Prostate gland (tissue), 2 donors: ENCODE results near the gene VPS37C. TPM values are rescaled to one million over a fixed set of nuclear protein-coding genes. Genes with fewer than 3 reads are reported as not detected.
"Not testable (repeated sequence)": the region's sequence is repeated elsewhere in the genome, so short reads cannot be mapped to it uniquely, and the experiment has no call there.

Experiments
- DNase-seq: peaks from one replicate; pipeline ENCODE4 v3.0.0-alpha.2; 2019; ENCODE audit warnings: low spot score
- H3K27ac ChIP-seq, 2 donors: fragments of 200-600 bp; sonication (generic); 2 replicates each; pipeline ENCODE4 v1.5.1; 2017 to 2019
- H3K27me3 ChIP-seq: fragments of 200-600 bp; sonication (generic); replicated peaks from 2 replicates; pipeline ENCODE4 v1.5.1; 2019; ENCODE audit not compliant: insufficient read depth
- H3K36me3 ChIP-seq, 2 donors: fragments of 200-600 bp; sonication (generic); 1 replicate in 1 of 2; 2 replicates in 1 of 2; pipeline versions ENCODE4 v1.5.1 to v1.8.1; 2017 to 2019
- H3K4me1 ChIP-seq: fragments of 200-600 bp; sonication (generic); replicated peaks from 2 replicates; pipeline ENCODE4 v1.5.1; 2019
- H3K4me3 ChIP-seq, 2 donors: fragments of 200-600 bp; sonication (generic); 2 replicates each; pipeline ENCODE4 v1.5.1; 2017 to 2019
- H3K9me3 ChIP-seq: fragments of 200-600 bp; sonication (generic); 2 replicates; pipeline ENCODE4 v1.5.1; 2017
- POLR2A ChIP-seq: fragments of 450-650 bp; IDR thresholded peaks from one replicate; pipeline ENCODE4 v1.6.1; 2016; ENCODE audit warnings: antibody characterized with exemption, mild to moderate bottlenecking
- POLR2AphosphoS5 ChIP-seq: sonication (generic); formaldehyde crosslinking; IDR thresholded peaks from one replicate; pipeline ENCODE4 v1.6.1; 2017; ENCODE audit warnings: antibody characterized with exemption
- WGBS: methylation state at CpG from one replicate; pipeline ENCODE4 v1.1.5; 2018; 5-methylcytosine and 5-hydroxymethylcytosine counted together
- intact Hi-C: fragments of 100-400 bp; cut with DNase I; formaldehyde crosslinking; loops from one replicate; pipeline ENCODE4 v1.14.2; 2022
- total RNA-seq, 2 donors: library from RNA; depleted of rRNA; stranded (reverse); fragments of >200 nt; gene quantifications; one replicate each; pipeline ENCODE4 v1.1.0, GENCODE V29; 2016
- TF ChIP-seq, protein P1 (sequence below), 4 experiments: fragments of 200-600 bp in 2 of 4; fragments of 450-650 bp in 2 of 4; sonication (generic) in 2 of 4; IDR thresholded peaks; 1 replicate in 3 of 4; 2 replicates in 1 of 4; pipeline ENCODE4 v1.5.1; 2016 to 2019; ENCODE audit warnings: antibody characterized with exemption in 4 of 4, mild to moderate bottlenecking in 2 of 4, moderate library complexity in 2 of 4

VPS37C gene
- total RNA-seq, 2 donors from 2014 or later, result 32.2 to 38.8 TPM

DNA sequence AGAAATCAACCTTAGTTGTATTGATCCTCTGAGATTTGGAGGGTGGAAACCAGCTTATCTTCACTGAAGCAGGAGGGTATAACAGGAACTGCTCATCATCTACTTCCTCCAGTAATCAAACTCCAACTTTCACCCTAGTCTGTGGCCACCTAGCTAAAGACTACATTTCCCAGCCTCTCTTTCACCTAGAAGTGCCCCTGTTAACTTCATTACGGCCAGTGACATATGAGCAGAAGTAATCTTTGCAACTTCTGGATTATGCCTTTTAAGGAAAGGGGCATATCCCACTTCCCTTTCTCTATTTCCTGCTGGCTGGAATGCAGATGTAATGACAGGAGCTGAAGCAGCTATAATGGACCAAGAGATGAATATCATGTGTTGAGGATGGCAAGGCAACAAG lies 7.6 kb upstream of the VPS37C start:
- Histone ChIP-seq H3K27me3 (no peaks in the 10 kb centered on the region), H3K4me3 (no peak overlapping the region), H3K27ac (no peak overlapping the region), H3K9me3 (no peaks in the 10 kb centered on the region), H3K4me1 (no peaks in the 10 kb centered on the region), H3K36me3 (no peaks in the 10 kb centered on the region)
- no peak for DNase-seq
- TF ChIP-seq, protein P1, sequence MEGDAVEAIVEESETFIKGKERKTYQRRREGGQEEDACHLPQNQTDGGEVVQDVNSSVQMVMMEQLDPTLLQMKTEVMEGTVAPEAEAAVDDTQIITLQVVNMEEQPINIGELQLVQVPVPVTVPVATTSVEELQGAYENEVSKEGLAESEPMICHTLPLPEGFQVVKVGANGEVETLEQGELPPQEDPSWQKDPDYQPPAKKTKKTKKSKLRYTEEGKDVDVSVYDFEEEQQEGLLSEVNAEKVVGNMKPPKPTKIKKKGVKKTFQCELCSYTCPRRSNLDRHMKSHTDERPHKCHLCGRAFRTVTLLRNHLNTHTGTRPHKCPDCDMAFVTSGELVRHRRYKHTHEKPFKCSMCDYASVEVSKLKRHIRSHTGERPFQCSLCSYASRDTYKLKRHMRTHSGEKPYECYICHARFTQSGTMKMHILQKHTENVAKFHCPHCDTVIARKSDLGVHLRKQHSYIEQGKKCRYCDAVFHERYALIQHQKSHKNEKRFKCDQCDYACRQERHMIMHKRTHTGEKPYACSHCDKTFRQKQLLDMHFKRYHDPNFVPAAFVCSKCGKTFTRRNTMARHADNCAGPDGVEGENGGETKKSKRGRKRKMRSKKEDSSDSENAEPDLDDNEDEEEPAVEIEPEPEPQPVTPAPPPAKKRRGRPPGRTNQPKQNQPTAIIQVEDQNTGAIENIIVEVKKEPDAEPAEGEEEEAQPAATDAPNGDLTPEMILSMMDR (IDR thresholded peaks at IDR 0.05), result no peak
- no peak for TF ChIP-seq POLR2AphosphoS5
- TF ChIP-seq POLR2A, result no peak
- intact Hi-C loops, result no loop called here
- 93% methylated on average over 1 of the region's 1 CpG for WGBS

DNA sequence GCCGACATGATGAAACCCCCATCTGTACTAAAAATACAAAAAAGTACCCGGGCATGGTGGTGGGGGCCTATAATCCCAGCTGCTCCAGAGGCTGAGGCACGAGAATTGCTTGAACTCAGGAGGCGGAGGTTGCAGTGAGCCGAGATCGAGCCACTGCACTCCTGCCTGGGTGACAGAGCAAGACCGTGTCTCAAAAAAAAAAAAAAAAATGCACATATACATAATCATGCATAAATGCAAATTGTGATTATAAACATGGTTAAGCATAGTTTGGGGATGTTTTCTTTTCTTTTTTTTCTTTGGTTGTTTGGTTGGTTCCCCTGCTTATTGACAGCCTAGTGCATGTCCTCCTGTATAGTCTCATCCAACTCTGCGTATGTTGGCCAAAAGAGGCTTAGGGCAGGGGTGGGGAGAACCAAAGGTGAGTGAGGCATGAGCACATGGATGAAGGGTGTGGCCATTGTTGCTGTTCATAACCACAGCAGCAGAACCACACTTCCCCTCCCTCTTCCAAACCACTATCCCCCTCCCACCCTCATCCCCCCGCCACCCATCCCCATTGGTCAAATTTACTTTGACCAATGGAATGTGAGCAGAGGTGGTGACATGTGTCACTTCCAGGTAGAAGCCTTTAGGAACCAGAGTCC lies 6.9 kb upstream of the VPS37C start:
- intact Hi-C loops, result no loop called here
- Histone ChIP-seq H3K9me3 (no peaks in the 10 kb centered on the region), H3K4me3 (no peak overlapping the region), H3K27ac (no peak overlapping the region), H3K36me3 (no peaks in the 10 kb centered on the region), H3K4me1 (no peaks in the 10 kb centered on the region), H3K27me3 (no peaks in the 10 kb centered on the region)
- WGBS, result 95% methylated on average over 9 of the region's 9 CpGs
- TF ChIP-seq, protein P1 (IDR thresholded peaks at IDR 0.05), result no peak
- TF ChIP-seq POLR2AphosphoS5 (no peak), POLR2A (no peak)
- no peak for DNase-seq

DNA sequence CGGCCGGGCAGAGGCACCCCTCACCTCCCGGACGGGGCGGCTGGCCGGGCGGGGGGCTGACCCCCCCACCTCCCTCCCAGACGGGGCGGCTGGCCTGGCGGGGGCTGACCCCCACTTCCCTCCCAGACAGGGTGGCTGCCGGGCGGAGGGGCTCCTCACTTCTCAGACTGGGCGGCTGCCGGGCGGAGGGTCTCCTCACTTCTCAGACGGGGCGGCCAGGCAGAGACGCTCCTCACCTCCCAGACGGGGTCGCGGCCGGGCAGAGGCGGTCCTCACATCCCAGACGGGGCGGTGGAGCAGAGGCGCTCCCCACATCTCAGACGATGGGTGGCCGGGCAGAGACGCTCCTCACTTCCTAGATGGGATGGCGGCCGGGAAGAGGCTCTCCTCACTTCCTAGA lies 5.1 kb upstream of the VPS37C start:
- H3K4me3 ChIP-seq, DNase-seq, intact Hi-C loops, H3K36me3 ChIP-seq, H3K9me3 ChIP-seq, H3K27me3 ChIP-seq, H3K4me1 ChIP-seq, H3K27ac ChIP-seq: not testable (repeated sequence)
- WGBS, result 97% methylated on average over 11 of the region's 31 CpGs

DNA sequence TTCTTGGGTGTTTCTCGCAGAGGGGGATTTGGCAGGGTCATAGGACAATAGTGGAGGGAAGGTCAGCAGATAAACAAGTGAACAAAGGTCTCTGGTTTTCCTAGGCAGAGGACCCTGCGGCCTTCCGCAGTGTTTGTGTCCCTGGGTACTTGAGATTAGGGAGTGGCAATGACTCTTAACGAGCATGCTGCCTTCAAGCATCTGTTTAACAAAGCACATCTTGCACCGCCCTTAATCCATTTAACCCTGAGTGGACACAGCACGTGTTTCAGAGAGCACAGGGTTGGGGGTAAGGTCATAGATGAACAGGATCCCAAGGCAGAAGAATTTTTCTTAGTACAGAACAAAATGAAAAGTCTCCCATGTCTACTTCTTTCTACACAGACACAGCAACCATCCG lies 4.6 kb upstream of the VPS37C start:
- WGBS, result 52% methylated on average over 4 of the region's 7 CpGs
- intact Hi-C loops, H3K4me1 ChIP-seq: not testable (repeated sequence)

DNA sequence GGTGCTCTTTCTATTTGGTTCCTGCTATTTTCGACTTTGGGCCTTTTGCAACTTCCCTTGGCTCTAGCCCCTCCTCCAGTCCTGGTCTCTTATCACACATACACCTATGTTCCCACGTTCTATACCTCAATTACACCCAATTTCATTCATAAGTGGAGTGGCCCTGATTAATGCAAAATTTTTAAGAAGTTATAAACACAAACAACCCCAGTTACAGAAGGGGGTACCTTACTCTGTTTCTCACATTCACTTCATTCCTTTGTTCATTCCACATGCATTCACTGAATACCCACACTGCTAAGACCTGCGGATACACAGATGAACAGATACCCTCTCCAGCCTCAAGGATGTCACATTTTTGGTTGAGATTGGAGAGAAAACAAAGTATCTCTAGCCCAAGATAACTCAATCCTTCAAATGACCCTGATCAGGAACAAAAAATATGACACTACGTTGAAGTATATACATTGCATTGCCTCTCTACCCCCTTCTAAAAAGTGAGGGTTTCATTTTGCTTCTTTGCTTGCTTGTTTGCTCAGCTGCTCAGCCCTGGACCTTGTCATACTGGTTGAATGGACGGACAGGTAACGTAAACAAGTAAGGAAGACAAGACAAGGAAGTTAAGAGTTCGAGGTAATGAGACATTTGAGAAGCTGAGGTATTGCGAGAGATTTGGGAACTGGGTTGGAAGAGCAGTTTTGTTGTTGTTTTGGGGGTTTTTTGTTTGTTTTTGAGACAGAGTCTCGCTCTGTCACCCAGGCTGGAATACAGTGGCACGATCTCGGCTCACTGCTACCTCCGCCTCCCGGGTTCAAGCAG lies 3.6 kb upstream of the VPS37C start:
- peak; percentile 61 for DNase-seq
- peaks cover 5% of the 10 kb centered on the region for H3K4me1 ChIP-seq
- peak overlapping the region; percentile 76 to 81 for H3K27ac ChIP-seq
- intact Hi-C loops, result loop anchor here (5.0 kb wide), 1 partner anchor 253 kb away; the partner anchor contains the start of gene TMEM109
- WGBS, result 65% methylated on average over 13 of the region's 13 CpGs
- no peaks in the 10 kb centered on the region for H3K36me3 ChIP-seq
- no peaks in the 10 kb centered on the region for H3K27me3 ChIP-seq
- H3K9me3 ChIP-seq, result no peaks in the 10 kb centered on the region
- H3K4me3 ChIP-seq, result no peak overlapping the region
- TF ChIP-seq POLR2A (no peak), POLR2AphosphoS5 (peak; percentile 87)
- TF ChIP-seq, protein P1 (IDR thresholded peaks at IDR 0.05), result peak in 1 of 4 experiments; percentile 1

More for the DNA sequence above, 4.6 kb upstream of the VPS37C start:
- H3K27me3 ChIP-seq, H3K9me3 ChIP-seq, H3K4me3 ChIP-seq, DNase-seq, H3K36me3 ChIP-seq: not testable (repeated sequence)
- peak overlapping the region; percentile 76 to 81 for H3K27ac ChIP-seq
